Left renal cortex interstitium (tissue), 4 donors: ENCODE measurements around the gene RPAIN. TPM values are rescaled to one million over a fixed set of nuclear protein-coding genes. Genes with fewer than 3 reads are reported as not detected.
A peak's percentile ranks its signal among the peaks of the same experiment; 100 is the strongest.

Source experiments
- DNase-seq, 4 donors: peaks; one replicate each; pipeline ENCODE4 v3.0.0-alpha.2; 2013; ENCODE audit warnings: low read depth in 4 of 4, low spot score in 2 of 4, missing footprints in 1 of 4
- polyA plus RNA-seq, 4 donors: library from polyadenylated mRNA; unstranded; fragments of 120-200 nt; gene quantifications; one replicate each; pipeline ENCODE4 v1.2.1, GENCODE V29; 2013; ENCODE audit not compliant: insufficient read length in 4 of 4

Gene RPAIN, protein sequence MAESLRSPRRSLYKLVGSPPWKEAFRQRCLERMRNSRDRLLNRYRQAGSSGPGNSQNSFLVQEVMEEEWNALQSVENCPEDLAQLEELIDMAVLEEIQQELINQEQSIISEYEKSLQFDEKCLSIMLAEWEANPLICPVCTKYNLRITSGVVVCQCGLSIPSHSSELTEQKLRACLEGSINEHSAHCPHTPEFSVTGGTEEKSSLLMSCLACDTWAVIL
- 10 to 100 TPM; 56.7 to 93.5 (median 73.5) TPM for polyA plus RNA-seq

DNA sequence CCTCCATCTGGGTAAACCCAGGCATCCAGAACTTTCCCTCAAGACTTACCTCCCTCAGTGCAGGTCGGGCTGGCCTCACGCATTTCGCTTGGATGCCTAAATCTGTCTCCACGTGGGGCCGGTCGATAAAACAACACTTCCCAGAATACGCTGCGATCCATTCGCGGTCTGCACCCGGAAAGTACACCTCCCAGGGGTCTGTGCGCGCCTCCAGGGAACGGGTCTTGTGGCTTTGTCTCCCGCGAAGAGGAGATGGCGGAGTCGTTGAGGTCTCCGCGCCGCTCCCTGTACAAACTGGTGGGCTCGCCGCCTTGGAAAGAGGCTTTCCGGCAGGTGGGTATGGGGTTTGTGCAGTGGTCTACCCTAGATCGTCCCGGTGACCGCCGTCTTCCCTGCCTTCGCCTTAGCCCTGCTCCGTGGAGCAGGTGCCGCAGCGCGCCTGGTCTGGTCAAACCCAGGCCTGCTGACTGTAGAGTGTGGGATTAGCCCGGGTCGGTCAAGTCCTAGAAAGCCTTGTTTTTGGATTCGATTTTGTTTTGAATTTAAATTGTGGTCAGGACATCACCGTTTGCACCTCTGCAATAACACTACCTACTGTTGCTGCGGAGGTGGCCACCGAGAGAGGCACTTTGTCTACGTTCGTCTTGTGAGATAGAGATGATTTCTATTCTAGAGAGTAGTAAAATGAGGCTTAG is at the start of gene RPAIN:
Gene RPAIN (plus strand): TSS at position 224 of the 695 bp plus-strand sequence. CDS start 29 bp downstream, at position 253.
- peak in 2 of 4 donors; percentile 30 to 89 for DNase-seq

DNA sequence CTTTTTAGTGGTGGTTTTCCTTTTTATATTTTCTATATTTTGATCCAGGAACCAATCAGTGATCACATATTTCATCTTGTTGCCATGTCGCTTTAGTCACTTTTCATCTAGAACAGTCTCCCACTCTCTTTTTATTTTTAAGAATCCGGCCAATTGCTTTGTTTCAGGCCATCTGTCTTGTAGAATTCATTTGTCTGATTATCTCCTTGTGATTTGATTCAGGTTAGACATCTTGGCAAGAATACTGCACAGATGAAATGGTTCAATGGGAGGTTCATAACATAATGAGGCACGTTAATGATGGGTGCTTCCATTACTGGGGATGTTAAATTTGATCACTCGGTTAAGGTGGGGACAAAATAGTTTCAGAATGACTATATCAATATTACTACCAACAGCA is 49.6 kb upstream of the RPAIN start:
- no peak for DNase-seq

DNA sequence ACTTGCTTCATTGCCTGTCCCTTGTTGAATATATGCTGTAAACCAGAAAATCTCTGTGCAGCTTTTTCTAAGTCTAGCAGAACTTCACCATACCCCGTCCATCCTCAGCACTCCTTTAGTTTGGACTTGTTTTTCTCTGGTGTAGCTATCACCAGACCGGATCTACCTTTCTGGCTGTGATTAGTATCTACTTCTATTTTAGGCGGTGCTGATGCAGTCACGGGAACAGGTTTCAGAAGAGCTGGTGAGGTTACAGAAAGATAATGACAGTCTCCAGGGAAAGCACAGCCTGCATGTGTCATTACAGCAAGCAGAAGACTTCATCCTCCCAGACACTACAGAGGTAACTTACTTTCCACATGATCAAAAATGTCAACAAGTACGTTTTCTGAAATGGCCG is 46.9 kb upstream of the RPAIN start:
- DNase-seq, result no peak

DNA sequence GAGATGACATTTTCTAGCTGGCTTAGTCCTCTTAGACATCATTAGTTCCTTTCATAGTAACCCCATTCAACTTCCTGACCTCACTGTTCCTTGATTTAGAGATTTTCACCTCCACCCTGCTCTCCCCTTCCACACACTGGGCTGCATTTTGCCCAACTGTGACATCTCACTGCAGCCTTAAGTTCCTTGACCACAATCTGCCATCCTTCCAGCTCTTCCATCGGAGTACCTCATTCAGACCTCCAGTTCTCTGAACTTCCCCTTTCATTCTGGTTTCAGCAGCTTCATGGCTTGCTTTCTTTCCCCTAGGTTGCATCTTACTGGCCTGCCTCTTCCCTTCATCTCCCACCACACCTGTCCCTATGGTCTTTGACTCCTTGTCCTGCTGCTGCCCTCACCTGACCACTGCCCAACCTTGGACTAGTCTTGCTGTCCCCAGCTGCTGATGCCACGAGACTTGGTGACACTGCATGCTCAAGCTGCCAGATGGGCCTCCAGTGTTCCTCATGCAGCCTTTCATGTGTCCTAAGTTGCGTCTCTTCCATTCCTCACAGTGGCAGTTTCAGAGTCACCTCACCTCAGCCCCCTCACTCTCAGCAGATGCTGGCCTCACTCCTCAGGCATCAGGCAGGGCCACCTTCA is 41.3 kb upstream of the RPAIN start:
- DNase-seq, result no peak

DNA sequence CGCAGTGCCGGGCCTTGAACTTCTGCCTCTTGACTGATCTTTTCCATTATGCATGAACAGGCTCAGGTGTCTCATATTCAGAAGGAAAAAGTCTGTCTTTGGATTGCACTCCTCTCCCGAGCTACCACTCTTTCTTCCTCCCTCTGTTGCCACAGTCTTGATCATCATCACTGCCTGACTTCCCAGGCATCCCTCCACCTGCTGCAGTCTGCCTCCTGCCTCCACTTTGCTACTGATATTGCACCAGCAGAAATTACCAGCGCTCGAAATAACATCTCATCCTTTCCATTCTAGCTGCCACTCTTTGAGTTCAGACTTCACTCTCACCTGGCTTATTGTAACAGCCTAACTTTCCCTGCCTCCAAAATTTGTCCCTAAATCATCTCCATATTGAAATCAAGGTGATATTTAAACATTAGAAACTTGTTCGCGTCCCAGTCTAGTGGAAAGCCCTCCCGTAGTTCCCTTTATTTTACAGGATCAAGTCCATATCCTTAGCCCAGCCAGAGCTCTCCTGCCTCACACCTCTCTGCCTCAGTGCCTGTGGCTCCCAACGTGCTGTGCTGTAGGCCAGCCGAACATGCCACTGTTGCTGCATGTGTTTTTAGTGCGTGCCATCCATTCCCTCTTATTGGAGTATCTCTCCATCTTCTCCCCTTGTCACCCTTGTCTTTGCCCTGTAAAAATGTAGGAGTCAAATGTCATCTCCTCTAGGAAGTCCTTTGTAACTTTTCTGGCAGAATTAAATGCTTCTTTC is 40.5 kb upstream of the RPAIN start:
- no peak for DNase-seq

DNA sequence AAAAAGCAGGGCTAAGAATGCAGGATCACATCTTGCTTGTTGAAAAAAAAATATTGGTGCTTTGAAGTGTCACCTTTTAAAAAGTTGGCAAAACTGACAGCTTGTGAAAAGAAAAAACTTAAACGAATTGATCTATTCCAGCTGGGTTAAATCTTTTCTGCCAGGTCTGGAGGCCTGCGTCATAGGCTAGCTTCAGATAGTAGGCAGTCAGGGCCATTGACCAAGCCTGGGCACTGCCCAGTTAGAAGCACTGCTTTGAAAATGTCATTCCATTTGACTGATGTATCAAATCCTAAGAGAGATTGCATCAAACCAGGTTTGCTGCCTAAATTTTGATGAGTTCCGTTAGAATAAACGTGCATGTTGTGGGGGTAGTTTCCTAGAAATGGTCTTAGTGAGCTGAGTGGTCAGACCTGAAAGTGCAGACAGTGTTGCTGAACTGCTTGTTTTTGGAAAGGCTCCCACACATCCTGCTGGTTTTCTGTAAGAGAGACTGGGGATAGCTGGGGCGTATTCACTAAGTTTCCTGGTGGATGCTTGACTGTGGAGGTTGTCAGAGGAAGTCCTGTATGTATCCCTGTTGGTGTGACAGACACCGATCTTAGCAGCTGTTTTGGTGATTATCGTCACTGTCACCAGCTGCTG is 39.4 kb upstream of the RPAIN start:
- DNase-seq, result no peak

DNA sequence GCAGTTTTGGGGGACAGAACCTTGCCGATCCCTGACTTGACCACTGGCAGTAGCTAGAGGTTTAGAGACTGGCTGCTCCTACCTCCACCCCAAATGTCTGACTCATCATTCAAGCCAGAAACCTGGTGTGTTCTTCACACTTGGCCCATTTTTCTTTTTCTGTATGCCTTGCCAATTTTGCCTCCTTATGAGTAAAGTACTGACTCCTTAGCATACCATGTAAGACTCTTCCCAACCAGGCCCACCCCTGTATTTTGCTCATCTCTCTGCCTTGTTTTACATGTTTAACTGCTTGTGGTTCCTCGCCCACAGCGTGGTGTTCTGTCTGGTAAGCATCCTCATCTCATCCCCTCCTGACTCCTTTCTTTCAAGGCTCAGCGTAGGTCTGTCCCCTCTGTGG is 38.4 kb upstream of the RPAIN start:
- no peak for DNase-seq

DNA sequence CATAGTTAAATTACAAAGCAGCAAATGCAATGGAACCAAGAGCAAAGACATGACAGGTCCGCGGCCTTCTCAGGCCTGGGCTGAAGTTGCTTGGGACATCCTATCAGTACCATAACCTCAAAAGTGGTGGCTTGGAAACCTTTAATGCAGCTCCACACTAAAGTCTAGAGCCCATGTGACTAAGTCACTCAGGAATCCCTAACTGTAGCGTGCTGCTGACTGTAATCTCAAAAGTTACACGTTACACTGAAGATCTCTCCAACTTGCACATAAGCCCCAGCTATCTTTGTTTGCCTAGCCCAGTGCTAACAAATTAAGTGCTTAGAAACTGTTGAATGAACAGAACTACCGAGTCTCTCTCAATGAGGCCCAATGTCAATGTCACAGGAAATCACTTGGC is 28.3 kb upstream of the RPAIN start:
- no peak for DNase-seq

DNA sequence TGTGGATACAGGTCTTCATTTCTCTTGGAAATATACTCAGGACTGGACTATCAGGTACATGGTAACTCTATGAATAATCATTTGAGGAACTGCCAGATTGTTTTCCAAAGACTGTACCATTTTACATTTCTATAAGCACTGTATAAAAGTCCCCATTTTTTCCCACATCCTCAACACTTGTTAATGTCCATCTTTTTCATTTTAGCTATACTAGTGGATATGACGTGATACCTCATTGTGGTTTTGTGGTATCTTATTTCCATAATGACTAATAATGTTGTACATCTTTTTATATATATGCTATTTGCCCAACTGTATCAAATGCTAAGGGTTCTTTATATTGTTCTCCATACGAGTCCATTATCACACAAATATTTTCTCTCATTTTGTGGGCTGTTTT is 23.4 kb upstream of the RPAIN start:
- DNase-seq, result no peak

DNA sequence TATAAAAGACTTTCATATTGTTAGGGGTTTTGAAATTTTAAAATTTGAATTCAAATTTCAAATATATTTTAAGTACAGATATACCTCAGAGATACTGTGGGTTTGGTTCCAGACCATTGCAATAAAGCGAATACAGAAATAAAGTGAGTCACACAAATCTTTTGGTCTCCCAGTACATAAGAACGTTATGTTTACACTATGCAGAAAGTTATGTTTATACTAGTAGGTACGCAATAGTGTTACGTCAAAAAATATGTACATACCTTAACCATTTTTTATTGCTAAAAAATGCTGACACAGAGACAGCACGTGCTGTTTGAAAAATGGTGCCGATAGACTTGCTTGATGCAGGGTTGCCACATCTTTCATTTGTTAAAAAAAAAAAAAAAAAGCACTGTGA is 20.2 kb upstream of the RPAIN start:
- no peak for DNase-seq

DNA sequence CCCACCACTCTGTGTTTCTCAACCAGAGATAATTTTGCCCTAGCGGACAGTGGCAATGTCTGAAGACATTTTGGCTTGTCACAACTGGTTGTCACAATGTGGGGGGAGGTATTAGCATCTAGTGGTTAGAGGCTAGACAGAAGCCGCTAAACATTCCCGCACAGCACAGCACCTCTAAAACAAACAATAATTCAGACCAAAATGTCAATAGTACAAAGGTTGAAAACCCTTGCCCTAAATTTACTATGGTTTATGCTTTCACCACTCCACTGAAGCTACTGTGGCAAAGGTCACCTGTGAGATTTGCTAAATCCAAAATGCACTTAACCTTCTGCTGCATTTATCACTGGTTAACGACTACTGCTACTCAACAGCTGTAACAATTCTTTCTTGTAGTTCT is 14.6 kb upstream of the RPAIN start:
- DNase-seq, result no peak

DNA sequence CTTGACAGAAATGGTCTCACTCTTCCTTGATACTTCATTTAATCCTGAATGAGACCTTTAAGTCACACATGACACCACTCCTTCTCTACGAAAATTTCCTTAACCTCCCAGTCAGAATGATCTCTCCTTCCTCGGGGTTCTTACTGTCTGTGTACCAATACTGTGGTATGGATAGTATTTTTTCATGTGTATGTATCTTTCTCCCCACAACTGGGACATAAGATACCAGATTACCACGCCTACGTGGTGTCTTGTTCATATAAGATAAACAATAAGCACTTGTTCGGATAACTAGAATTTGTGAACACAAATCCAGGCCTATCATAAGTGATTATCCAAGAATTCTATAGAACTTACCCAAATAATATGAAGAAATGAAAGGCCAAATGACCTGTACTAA is 11.8 kb upstream of the RPAIN start:
- no peak for DNase-seq

DNA sequence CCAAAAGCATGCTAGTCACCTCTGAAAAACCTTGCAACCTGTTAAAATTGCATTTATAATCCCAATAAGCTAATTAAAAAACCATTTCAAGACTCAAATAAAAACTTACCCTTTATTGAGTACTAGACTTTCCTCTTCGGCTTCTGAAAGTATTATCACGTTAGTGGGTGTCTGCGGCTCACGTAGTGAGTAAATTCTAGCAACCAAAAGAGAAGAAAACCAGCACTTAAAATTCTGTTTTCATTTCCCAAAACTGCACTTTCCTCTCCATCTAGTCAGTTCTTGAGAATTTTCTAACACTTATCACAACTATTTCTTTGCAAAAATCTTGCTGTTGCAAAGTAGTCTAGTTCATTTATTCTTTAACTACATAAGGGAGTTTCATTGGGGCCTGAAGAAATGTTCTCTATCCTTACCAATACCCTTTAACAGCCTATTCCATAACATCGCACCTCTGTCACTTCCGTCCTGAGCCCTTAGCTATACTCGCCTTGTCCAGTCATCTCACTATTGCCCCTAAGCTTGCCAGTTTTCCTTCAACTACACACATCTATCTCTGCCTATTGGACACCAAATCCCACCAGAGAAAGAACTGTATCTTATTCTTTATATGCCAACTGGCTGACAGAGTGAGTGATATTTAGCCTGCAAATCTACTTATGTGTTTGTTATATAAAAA is 9.2 kb upstream of the RPAIN start:
- no peak for DNase-seq

DNA sequence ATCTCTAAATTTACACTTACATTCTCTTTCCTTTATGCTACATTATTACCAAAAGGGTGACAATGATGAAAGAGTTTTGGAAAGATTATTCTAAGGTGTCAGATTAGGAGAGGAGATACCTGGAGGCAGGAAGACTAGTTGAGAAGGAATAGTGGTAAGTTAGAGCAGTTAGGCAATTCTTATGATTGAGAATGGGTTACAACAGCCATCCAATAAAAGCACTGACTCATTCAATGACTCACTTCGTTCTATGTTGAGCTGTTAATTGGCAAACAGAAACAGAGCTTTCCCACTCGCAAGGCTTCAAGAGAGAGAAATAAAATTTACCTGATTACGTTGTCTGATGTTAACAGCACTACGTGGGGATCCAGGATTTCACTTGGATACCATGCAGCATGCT is 6.3 kb upstream of the RPAIN start:
- DNase-seq, result no peak

DNA sequence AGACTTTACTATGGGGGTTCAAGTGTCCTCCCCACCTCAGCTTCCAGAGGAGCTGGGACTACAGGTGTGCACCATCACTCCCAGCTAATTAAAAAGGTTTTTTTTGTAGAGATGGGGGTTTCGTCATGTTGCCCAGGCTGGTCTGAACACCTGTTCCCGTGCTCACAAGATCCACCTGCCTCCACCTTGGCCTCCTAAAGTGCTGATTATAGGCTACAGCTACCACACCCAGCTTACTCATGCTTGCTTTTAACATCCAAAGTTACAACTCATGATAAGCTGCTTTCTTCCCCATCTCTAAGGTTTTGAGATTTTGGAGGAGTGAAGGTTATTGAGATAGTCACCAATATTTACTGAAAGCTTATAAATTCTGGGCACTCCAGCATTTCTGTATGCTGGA is 3.1 kb upstream of the RPAIN start:
- no peak for DNase-seq

DNA sequence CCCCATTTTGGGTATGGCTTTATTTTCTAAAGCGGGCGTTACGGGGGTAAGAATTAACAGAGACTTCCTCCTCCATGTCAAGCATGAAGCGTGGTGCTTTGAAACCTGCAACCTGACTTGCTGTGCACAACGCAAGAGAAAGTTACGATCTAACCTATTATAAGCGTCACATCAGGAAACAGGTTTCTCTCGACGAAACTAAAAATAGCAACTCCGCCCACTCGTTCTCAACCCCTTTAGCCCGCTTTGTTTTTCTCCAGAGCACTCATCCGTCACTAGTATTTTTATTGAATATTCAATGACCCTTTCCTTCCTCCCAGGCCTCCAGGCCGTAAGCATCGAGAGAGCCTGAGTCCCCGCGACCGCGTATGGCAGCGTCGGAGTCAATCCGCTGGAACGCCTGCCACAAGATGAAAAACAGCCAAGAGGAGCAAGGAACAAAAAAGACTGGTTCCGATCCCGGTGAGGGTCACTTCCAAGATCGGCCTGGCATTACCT is 1.1 kb upstream of the RPAIN start:
- DNase-seq, result peak; percentile 41 to 56 (median 48)

DNA sequence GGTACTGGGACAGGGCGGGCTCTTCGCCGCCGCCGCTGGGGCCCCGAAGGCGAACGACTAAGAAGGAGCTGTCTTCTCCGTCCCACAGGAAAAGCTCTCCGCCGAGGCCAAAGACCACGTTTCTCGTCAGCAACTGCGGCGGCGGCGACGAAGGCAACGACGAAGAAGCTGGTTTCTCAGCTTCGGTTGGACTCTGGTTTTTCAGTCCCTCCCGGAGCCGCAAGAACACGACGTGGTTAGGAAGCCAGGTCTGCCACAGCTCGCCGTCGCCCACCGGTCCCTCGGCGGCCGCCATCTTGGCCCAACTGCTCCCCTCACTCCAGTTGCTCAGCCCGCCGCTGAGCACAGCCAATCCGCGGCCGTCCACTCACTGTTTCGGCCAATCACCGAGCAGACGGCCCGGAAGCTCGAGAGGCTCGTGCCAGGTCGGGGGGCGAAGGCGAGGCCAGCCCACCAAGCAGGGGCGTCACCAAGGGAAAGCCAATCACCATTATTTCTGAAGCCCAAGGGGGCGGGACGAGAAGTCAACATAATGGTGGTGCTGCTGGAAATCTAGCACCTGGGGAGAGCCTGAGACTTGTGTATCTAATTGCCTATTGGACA is 525 bp upstream of the RPAIN start, which contains the start of gene NUP88:
Gene NUP88 (minus strand): TSS at position 307 of the 603 bp plus-strand sequence. CDS start 12 bp downstream, at position 295.
- DNase-seq, result peak; percentile 93 to 99 (median 98)

DNA sequence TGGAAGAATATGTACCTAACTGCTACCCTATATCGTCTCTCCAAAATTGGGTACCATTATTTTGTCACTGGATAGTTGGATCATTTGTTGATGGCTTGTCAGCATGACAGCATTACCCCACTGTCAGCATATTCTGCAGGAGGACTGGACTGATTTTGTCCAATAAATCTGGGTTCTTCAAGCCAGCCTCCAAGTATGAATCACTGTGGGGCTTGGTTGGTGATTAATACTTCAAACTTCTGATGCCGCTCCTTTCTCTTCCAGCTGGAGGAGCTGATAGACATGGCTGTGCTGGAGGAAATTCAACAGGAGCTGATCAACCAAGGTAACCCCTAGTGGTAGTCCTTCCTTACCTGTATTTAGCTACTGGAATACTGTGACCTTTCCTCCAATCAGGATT is 2.5 kb downstream of the RPAIN start:
- no peak for DNase-seq

DNA sequence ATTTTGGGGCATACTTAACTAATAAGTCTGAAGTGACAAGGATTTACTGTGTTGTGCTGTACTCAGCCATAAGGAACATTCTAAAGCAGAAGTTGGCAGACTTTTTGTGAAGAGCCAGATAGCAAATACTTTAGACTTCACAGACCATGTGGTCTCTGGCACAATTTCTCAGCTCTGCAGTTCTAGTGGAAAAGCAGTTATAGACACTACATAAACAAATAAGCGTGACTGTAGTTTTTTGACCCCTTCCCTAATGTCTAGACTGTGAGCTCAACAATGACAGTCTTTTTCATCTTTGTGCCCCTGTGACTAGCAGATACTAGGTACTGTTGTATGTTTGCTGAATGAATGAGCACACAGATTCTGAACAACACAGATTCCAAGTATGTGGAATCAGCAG is 4.9 kb downstream of the RPAIN start:
- DNase-seq, result no peak
